RWPE2 (cell line): ENCODE measurements around the gene RABGEF1.

Experiments
- ATAC-seq: fragments of 200-7000 bp; cut with Tn5 transposase; 3 replicates; pipeline ENCODE4 v1.9.1; 2021; ENCODE audit warnings: low read depth
- DNase-seq: peaks from one replicate; pipeline ENCODE4 v3.0.0-alpha.2; 2020; ENCODE audit warnings: low spot score
- H3K27ac ChIP-seq: fragments of 450-650 bp; 2 replicates; pipeline ENCODE4 v1.5.1; 2017; ENCODE audit warnings: mild to moderate bottlenecking; ENCODE audit not compliant: poor library complexity, severe bottlenecking
- H3K27me3 ChIP-seq: fragments of 250-450 bp; sonication (Bioruptor Pico); 2 replicates; pipeline ENCODE4 v1.5.1; 2021; ENCODE audit warnings: mild to moderate bottlenecking, moderate library complexity; ENCODE audit not compliant: insufficient read depth, poor library complexity, severe bottlenecking
- H3K36me3 ChIP-seq: fragments of 250-450 bp; sonication (Bioruptor Pico); 2 replicates; pipeline ENCODE4 v1.5.1; 2020; ENCODE audit warnings: low read depth, mild to moderate bottlenecking, moderate library complexity
- H3K4me1 ChIP-seq: fragments of 250-450 bp; sonication (Bioruptor Pico); 2 replicates; pipeline ENCODE4 v1.5.1; 2021; ENCODE audit warnings: mild to moderate bottlenecking, moderate library complexity; ENCODE audit not compliant: insufficient read depth, poor library complexity, severe bottlenecking
- H3K4me3 ChIP-seq: fragments of 250-450 bp; sonication (Bioruptor Pico); 2 replicates; pipeline ENCODE4 v1.5.1; 2021; ENCODE audit warnings: mild to moderate bottlenecking, moderate library complexity; ENCODE audit not compliant: severe bottlenecking
- H3K9me3 ChIP-seq: fragments of 250-450 bp; sonication (Bioruptor Pico); 2 replicates; pipeline ENCODE4 v1.5.1; 2021; ENCODE audit warnings: mild to moderate bottlenecking, moderate library complexity; ENCODE audit not compliant: severe bottlenecking
- CTCF ChIP-seq: fragments of 450-650 bp; IDR thresholded peaks from one replicate; pipeline ENCODE4 v1.5.1; 2017; ENCODE audit warnings: mild to moderate bottlenecking, moderate library complexity; ENCODE audit not compliant: poor library complexity, severe bottlenecking

Gene RABGEF1

GRCh38 chr7:66727058-66727457 is 13.5 kb upstream of the RABGEF1 start:
- Histone ChIP-seq H3K36me3 (peaks cover 16% of the 10 kb centered on the region), H3K4me1 (no peaks in the 10 kb centered on the region), H3K27ac (no peak overlapping the region), H3K4me3 (no peak overlapping the region), H3K9me3 (peaks cover 13% of the 10 kb centered on the region), H3K27me3 (no peaks in the 10 kb centered on the region)
- no peak for TF ChIP-seq CTCF
- DNase-seq (no peak), ATAC-seq (peak; percentile 14; the same call in 1 of the 3 replicates)

- Histone ChIP-seq H3K27me3 (no peaks in the 10 kb centered on the region), H3K4me3 (no peak overlapping the region), H3K9me3 (peaks cover 13% of the 10 kb centered on the region), H3K36me3 (peaks cover 10% of the 10 kb centered on the region), H3K27ac (no peak overlapping the region), H3K4me1 (no peaks in the 10 kb centered on the region)
- ATAC-seq (no peak), DNase-seq (no peak)
- no peak for TF ChIP-seq CTCF
Observed at GRCh38 chr7:66728571-66728970, 12.0 kb upstream of the RABGEF1 start.

- no peak for TF ChIP-seq CTCF
- ATAC-seq: no peak
- no peak for DNase-seq
Observed at GRCh38 chr7:66729274-66729673, 11.3 kb upstream of the RABGEF1 start.

GRCh38 chr7:66731986-66732385 is 8.5 kb upstream of the RABGEF1 start:
- no peak for TF ChIP-seq CTCF
- Histone ChIP-seq H3K4me1 (no peaks in the 10 kb centered on the region), H3K9me3 (no peaks in the 10 kb centered on the region), H3K4me3 (no peak overlapping the region), H3K27ac (no peak overlapping the region), H3K36me3 (peaks cover 8% of the 10 kb centered on the region; the same call in 1 of the 2 replicates), H3K27me3 (no peaks in the 10 kb centered on the region)
- ATAC-seq: peak; percentile 20; the same call in 2 of the 3 replicates
- no peak for DNase-seq

More at GRCh38 chr7:66729274-66729673, 11.3 kb upstream of the RABGEF1 start:
- H3K36me3 ChIP-seq: peaks cover 5% of the 10 kb centered on the region
- H3K4me1 ChIP-seq: no peaks in the 10 kb centered on the region
- no peak overlapping the region for H3K27ac ChIP-seq
- H3K9me3 ChIP-seq: peaks cover 6% of the 10 kb centered on the region
- H3K27me3 ChIP-seq: no peaks in the 10 kb centered on the region
- no peak overlapping the region for H3K4me3 ChIP-seq

GRCh38 chr7:66732439-66732838 is 8.1 kb upstream of the RABGEF1 start:
- no peak overlapping the region for H3K4me3 ChIP-seq
- no peaks in the 10 kb centered on the region for H3K9me3 ChIP-seq
- no peak overlapping the region for H3K27ac ChIP-seq
- no peak for ATAC-seq
- H3K4me1 ChIP-seq: no peaks in the 10 kb centered on the region
- H3K36me3 ChIP-seq: peaks cover 8% of the 10 kb centered on the region; the same call in 1 of the 2 replicates
- TF ChIP-seq CTCF: no peak
- DNase-seq: no peak
- no peaks in the 10 kb centered on the region for H3K27me3 ChIP-seq
